SK-N-SH (cell line): ENCODE results near the gene TECTB. TPM values are rescaled to one million over a fixed set of nuclear protein-coding genes. Genes with fewer than 3 reads are reported as not detected.
"Not testable (repeated sequence)": the region's sequence is repeated elsewhere in the genome, so short reads cannot be mapped to it uniquely, and the experiment has no call there.

ENCODE experiments used
- CTCF ChIA-PET: fragments of 300-600, 350-600 bp; formaldehyde crosslinking; extraction: SDS; loops from one replicate; lab custom pipeline; 2021; lab: Yijun Ruan, JAX
- POLR2A ChIA-PET: fragments of 350-600 bp; sonication (Branson Sonifier 250); formaldehyde crosslinking; extraction: SDS; loops from one replicate; lab custom pipeline; 2020; ENCODE audit warnings: antibody characterized with exemption, inconsistent platforms; lab: Yijun Ruan, JAX
- DNase-seq: peaks from one replicate; pipeline ENCODE4 v3.0.0; 2012
- H2AFZ ChIP-seq: fragments of 200-600 bp; sonication (generic); 2 replicates; pipeline ENCODE4 v1.8.1; 2016; ENCODE audit warnings: antibody characterized with exemption, mild to moderate bottlenecking, low read depth
- H3F3A ChIP-seq: fragments of 200-600 bp; sonication (generic); replicated peaks from 2 replicates; pipeline ENCODE3; 2016; ENCODE audit warnings: antibody characterized with exemption, mild to moderate bottlenecking; ENCODE audit not compliant: insufficient read depth
- H3K27ac ChIP-seq, 2 experiments: fragments of 200-500 bp in 1 of 2; fragments of 200-600 bp in 1 of 2; sonication (Bioruptor generic) in 1 of 2; sonication (generic), shearing (Covaris generic) in 1 of 2; 2 replicates each; pipeline versions ENCODE4 v1.5.1 to v1.6.1; 2014 to 2016; ENCODE audit warnings: low read depth in 2 of 2, inconsistent platforms in 1 of 2, low read length in 1 of 2, mild to moderate bottlenecking in 1 of 2, mixed read lengths in 1 of 2
- H3K27me3 ChIP-seq: fragments of 200-600 bp; sonication (generic), shearing (Covaris generic); 2 replicates; pipeline ENCODE4 v1.6.1; 2016; ENCODE audit warnings: mixed run types; ENCODE audit not compliant: insufficient read depth
- H3K36me3 ChIP-seq, 2 experiments: fragments of 200-500 bp in 1 of 2; fragments of 200-600 bp in 1 of 2; sonication (Bioruptor generic) in 1 of 2; sonication (generic) in 1 of 2; replicated peaks in 1 of 2; 2 replicates each; pipeline versions ENCODE3 to v1.5.1; 2014 to 2016; ENCODE audit warnings: low read length in 1 of 2, mild to moderate bottlenecking in 1 of 2; ENCODE audit not compliant: insufficient read depth in 2 of 2, control insufficient read depth in 1 of 2
- H3K4me1 ChIP-seq, 2 experiments: fragments of 200-500 bp in 1 of 2; fragments of 200-600 bp in 1 of 2; sonication (Bioruptor generic) in 1 of 2; sonication (generic), shearing (Covaris generic) in 1 of 2; 2 replicates each; pipeline versions ENCODE4 v1.5.1 to v1.6.1; 2014 to 2016; ENCODE audit warnings: low read depth in 1 of 2, low read length in 1 of 2, mixed run types in 1 of 2; ENCODE audit not compliant: insufficient read depth in 2 of 2, control insufficient read depth in 1 of 2
- H3K4me2 ChIP-seq: fragments of 200-600 bp; sonication (generic), shearing (Covaris generic); 2 replicates; pipeline ENCODE4 v1.6.1; 2017; ENCODE audit warnings: mixed run types
- H3K4me3 ChIP-seq, 2 experiments: fragments of 200-500 bp in 1 of 2; fragments of 200-600 bp in 1 of 2; sonication (Bioruptor generic) in 1 of 2; sonication (generic), shearing (Covaris generic) in 1 of 2; 2 replicates each; pipeline versions ENCODE4 v1.5.1 to v1.8.1; 2014 to 2016; ENCODE audit warnings: low read depth in 2 of 2, inconsistent platforms in 1 of 2, low read length in 1 of 2, mild to moderate bottlenecking in 1 of 2, mixed read lengths in 1 of 2, moderate library complexity in 1 of 2
- H3K79me2 ChIP-seq: fragments of 200-600 bp; sonication (generic); 2 replicates; pipeline ENCODE4 v1.8.1; 2017; ENCODE audit warnings: mild to moderate bottlenecking; ENCODE audit not compliant: insufficient read depth
- H3K9ac ChIP-seq: fragments of 200-600 bp; sonication (generic); 2 replicates; pipeline ENCODE4 v1.6.1; 2017; ENCODE audit warnings: mixed run types
- H3K9me2 ChIP-seq: fragments of 200-600 bp; sonication (generic); 2 replicates; pipeline ENCODE4 v1.6.1; 2017; ENCODE audit warnings: mixed run types
- H3K9me3 ChIP-seq: fragments of 200-600 bp; sonication (generic); 2 replicates; pipeline ENCODE4 v1.6.1; 2017; ENCODE audit warnings: mixed run types, mild to moderate bottlenecking, moderate library complexity
- H4K20me1 ChIP-seq: fragments of 200-600 bp; sonication (generic); 2 replicates; pipeline ENCODE4 v1.6.1; 2017; ENCODE audit warnings: mild to moderate bottlenecking, mixed run types; ENCODE audit not compliant: insufficient read depth
- CHD2 ChIP-seq: fragments of 150-350 bp; IDR thresholded peaks from 2 replicates; pipeline ENCODE4 v1.6.1; 2018; ENCODE audit warnings: low read length; ENCODE audit not compliant: partially characterized antibody
- EP300 ChIP-seq, 2 experiments: IDR thresholded peaks; 2 replicates each; pipeline versions ENCODE4 v1.4.0 to v1.6.1; 2012; ENCODE audit warnings: borderline replicate concordance in 1 of 2, low read depth in 1 of 2, low read length in 1 of 2
- GATA2 ChIP-seq: sonication (generic); formaldehyde crosslinking; IDR thresholded peaks from 2 replicates; pipeline ENCODE4 v1.5.0; 2020; ENCODE audit warnings: mild to moderate bottlenecking, missing genetic modification reagents
- JUND ChIP-seq: IDR thresholded peaks from 2 replicates; pipeline ENCODE4 v1.4.0; 2012
- NFIC ChIP-seq: IDR thresholded peaks from 2 replicates; pipeline ENCODE4 v1.4.0; 2012; ENCODE audit warnings: borderline replicate concordance
- RXRA ChIP-seq: IDR thresholded peaks from 2 replicates; pipeline ENCODE4 v1.4.0; 2012; ENCODE audit warnings: low read depth, mild to moderate bottlenecking, borderline replicate concordance
- WGBS: methylation state at CpG from one replicate; pipeline ENCODE4 v1.1.6; 2017; ENCODE audit warnings: low lambda C conversion rate; 5-methylcytosine and 5-hydroxymethylcytosine counted together
- polyA plus RNA-seq, 3 experiments: library from polyadenylated mRNA; depleted of rRNA; stranded (reverse); fragments of >200 nt; gene quantifications; 2 replicates each; pipeline ENCODE4 v1.2.3, GENCODE V29; 2012
- TF ChIP-seq, protein P1 (sequence below): fragments of 150-350 bp; IDR thresholded peaks from 2 replicates; pipeline ENCODE4 v1.6.1; 2016; ENCODE audit warnings: mild to moderate bottlenecking, low read depth, low read length

The TECTB gene
- polyA plus RNA-seq, 1 of the 3 experiments (the other 2 are of a cell fraction), result not detected

DNA sequence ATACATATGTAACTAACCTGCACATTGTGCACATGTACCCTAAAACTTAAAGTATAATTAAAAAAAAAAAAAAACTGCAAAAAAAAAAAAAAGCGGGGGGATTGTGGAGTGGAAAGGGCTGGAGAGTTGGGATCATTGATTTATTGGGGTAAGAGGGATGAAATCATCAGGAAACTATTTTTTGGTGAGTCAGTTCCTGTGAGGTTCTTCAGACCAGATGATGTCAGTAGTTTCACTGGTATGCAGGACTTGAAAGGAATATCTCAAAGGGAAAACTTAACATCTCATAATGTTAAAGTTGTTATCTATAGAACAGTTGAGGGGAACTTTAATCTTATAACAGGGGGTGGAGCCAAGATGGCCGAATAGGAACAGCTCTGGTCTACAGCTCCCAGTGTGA is 32.6 kb upstream of the TECTB start:
- no peak for TF ChIP-seq NFIC
- no peak for TF ChIP-seq EP300 (IDR thresholded peaks at IDR 0.05; ENCODE audit: borderline replicate concordance in 1 of 2, low read depth in 1 of 2, low read length in 1 of 2)
- TF ChIP-seq, protein P1, sequence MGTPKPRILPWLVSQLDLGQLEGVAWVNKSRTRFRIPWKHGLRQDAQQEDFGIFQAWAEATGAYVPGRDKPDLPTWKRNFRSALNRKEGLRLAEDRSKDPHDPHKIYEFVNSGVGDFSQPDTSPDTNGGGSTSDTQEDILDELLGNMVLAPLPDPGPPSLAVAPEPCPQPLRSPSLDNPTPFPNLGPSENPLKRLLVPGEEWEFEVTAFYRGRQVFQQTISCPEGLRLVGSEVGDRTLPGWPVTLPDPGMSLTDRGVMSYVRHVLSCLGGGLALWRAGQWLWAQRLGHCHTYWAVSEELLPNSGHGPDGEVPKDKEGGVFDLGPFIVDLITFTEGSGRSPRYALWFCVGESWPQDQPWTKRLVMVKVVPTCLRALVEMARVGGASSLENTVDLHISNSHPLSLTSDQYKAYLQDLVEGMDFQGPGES, result no peak
- no peak for TF ChIP-seq GATA2
- TF ChIP-seq CHD2, result no peak
- no peak for TF ChIP-seq RXRA
- Histone ChIP-seq H3K4me2 (no peak overlapping the region), H3K36me3 (no peaks in the 10 kb centered on the region), H3K9ac (no peak overlapping the region), H3K27me3 (no peaks in the 10 kb centered on the region), H3K4me3 (no peak overlapping the region), H3K9me2 (no peaks in the 10 kb centered on the region), H3K79me2 (no peaks in the 10 kb centered on the region), H3F3A (no peaks in the 10 kb centered on the region), H2AFZ (no peak overlapping the region), H3K27ac (no peak overlapping the region), H4K20me1 (no peaks in the 10 kb centered on the region), H3K9me3 (no peaks in the 10 kb centered on the region), H3K4me1 (no peaks in the 10 kb centered on the region)
- POLR2A ChIA-PET, result no interaction called here
- CTCF ChIA-PET, result no interaction called here
- WGBS, result 24% methylated on average over 2 of the region's 2 CpGs
- DNase-seq, result no peak

DNA sequence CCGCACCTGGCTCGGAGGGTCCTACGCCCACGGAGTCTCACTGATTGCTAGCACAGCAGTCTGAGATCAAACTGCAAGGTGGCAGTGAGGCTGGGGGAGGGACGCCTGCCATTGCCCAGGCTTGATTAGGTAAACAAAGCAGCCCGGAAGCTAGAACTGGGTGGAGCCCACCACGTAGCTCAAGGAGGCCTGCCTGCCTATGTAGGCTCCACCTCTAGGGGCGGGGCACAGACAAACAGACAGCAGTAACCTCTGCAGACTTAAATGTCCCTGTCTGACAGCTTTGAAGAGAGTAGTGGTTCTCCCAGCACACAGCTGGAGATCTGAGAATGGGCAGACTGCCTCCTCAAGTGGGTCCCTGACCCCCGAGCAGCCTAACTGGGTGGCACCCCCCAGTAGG is 32.0 kb upstream of the TECTB start:
- H3K36me3 ChIP-seq, H3K27ac ChIP-seq, H3K4me2 ChIP-seq, H3K4me1 ChIP-seq, H3K79me2 ChIP-seq, H3K4me3 ChIP-seq, CTCF ChIA-PET, H3K9ac ChIP-seq, H3K9me3 ChIP-seq, DNase-seq, H4K20me1 ChIP-seq, H2AFZ ChIP-seq, H3K27me3 ChIP-seq, POLR2A ChIA-PET, H3K9me2 ChIP-seq, H3F3A ChIP-seq: not testable (repeated sequence)
- 58% methylated on average over 6 of the region's 9 CpGs for WGBS

DNA sequence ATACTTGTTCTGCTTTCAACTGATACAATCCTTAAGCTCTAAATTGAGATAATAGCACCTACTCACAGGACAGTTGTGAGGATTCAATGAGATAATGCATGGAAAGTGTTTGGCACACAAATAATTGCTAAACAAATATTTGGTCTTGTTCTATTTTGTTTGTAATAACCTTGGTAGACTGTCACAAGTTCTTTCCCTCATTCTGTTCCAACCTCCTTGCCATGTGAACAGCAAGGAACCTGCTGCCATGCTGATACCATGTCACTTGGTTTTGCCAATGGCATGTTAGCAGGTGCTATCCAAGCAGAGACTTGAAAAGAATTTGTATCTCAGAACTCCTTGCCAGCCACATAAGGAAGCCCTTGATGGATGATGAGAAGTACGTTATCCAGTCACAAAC is 24.8 kb upstream of the TECTB start:
- WGBS, result 13% methylated on average over 1 of the region's 1 CpG
- no peaks in the 10 kb centered on the region for H3K27me3 ChIP-seq
- H3K9me2 ChIP-seq, result no peaks in the 10 kb centered on the region
- H3K4me3 ChIP-seq, result no peak overlapping the region
- H3K36me3 ChIP-seq, result no peaks in the 10 kb centered on the region
- no peak overlapping the region for H3K9ac ChIP-seq
- no peaks in the 10 kb centered on the region for H4K20me1 ChIP-seq
- no peaks in the 10 kb centered on the region for H3K9me3 ChIP-seq
- ChIA-PET CTCF (no interaction called here), POLR2A (no interaction called here)
- no peak overlapping the region for H3K27ac ChIP-seq
- no peak for DNase-seq
- no peaks in the 10 kb centered on the region for H3K4me1 ChIP-seq
- no peaks in the 10 kb centered on the region for H3K79me2 ChIP-seq
- H3F3A ChIP-seq, result no peaks in the 10 kb centered on the region
- no peak overlapping the region for H3K4me2 ChIP-seq
- no peak for TF ChIP-seq JUND
- no peak overlapping the region for H2AFZ ChIP-seq
